Stimulated activated CD8-positive, alpha-beta memory T cell treated with anti-CD3 and anti-CD28 coated beads, Interleukin-15, amount 100 ng/mL, for 24 hours (primary cell): Measurements from ENCODE around the gene ASPA.
"Not testable (repeated sequence)": the region's sequence is repeated elsewhere in the genome, so short reads cannot be mapped to it uniquely, and the experiment has no call there.

Experiments used
- DNase-seq: peaks from one replicate; pipeline ENCODE4 v3.0.0-alpha.2; 2020; ENCODE audit warnings: low read depth

Gene ASPA

GRCh38 chr17:3507869-3508268 is 32.1 kb downstream of the ASPA start:
- no peak for DNase-seq

GRCh38 chr17:3510090-3510489 is 34.3 kb downstream of the ASPA start:
- no peak for DNase-seq

- no peak for DNase-seq
Observed at GRCh38 chr17:3511852-3512504, 36.2 kb downstream of the ASPA start.

GRCh38 chr17:3512505-3513171 is 36.8 kb downstream of the ASPA start:
- no peak for DNase-seq

GRCh38 chr17:3513305-3514035 is 37.7 kb downstream of the ASPA start:
- DNase-seq: no peak

- not testable (repeated sequence) for DNase-seq
Observed at GRCh38 chr17:3514167-3514566, 38.4 kb downstream of the ASPA start.

- no peak for DNase-seq
Observed at GRCh38 chr17:3514873-3515272, 39.1 kb downstream of the ASPA start.

- not testable (repeated sequence) for DNase-seq
Observed at GRCh38 chr17:3519472-3519871, 43.7 kb downstream of the ASPA start.

- no peak for DNase-seq
Observed at GRCh38 chr17:3524024-3524423, 48.2 kb downstream of the ASPA start.

- DNase-seq: no peak
Observed at GRCh38 chr17:3526491-3526890, 50.7 kb downstream of the ASPA start.

- DNase-seq: no peak
Observed at GRCh38 chr17:3526971-3527370, 51.2 kb downstream of the ASPA start.

GRCh38 chr17:3527468-3527867 is 51.7 kb downstream of the ASPA start:
- DNase-seq: no peak

- no peak for DNase-seq
Observed at GRCh38 chr17:3527896-3528295, 52.1 kb downstream of the ASPA start.

- DNase-seq: no peak
Observed at GRCh38 chr17:3528403-3528851, 52.6 kb downstream of the ASPA start.

GRCh38 chr17:3528880-3529511 is 53.2 kb downstream of the ASPA start:
- DNase-seq: no peak

- no peak for DNase-seq
Observed at GRCh38 chr17:3529817-3530741, 54.3 kb downstream of the ASPA start.

GRCh38 chr17:3531266-3532101 is 55.7 kb downstream of the ASPA start:
- no peak for DNase-seq

GRCh38 chr17:3532106-3532858 is 56.5 kb downstream of the ASPA start:
- DNase-seq: no peak

- DNase-seq: no peak
Observed at GRCh38 chr17:3532859-3533142, 57.0 kb downstream of the ASPA start.

- no peak for DNase-seq
Observed at GRCh38 chr17:3533752-3534151, 58.0 kb downstream of the ASPA start.
